B cell (primary cell): ENCODE data around the gene RASA4B. TPM values are rescaled to one million over a fixed set of nuclear protein-coding genes. Genes with fewer than 3 reads are reported as not detected.
A peak's percentile ranks its signal among the peaks of the same experiment; 100 is the strongest.
"Not testable (repeated sequence)": the region's sequence is repeated elsewhere in the genome, so short reads cannot be mapped to it uniquely, and the experiment has no call there.

ENCODE experiments used
- ATAC-seq: fragments of 200-7000 bp; cut with Tn5 transposase; one replicate; pipeline ENCODE4 v1.10.0; 2021; ENCODE audit warnings: low read depth, mild to moderate bottlenecking, moderate number of reproducible peaks, moderate library complexity
- CTCF ChIA-PET: fragments of 350-600 bp; sonication (Branson Sonifier 250); formaldehyde crosslinking; loops from one replicate; lab custom pipeline; 2021; ENCODE audit warnings: antibody characterized with exemption, inconsistent platforms; lab: Charles Lee
- POLR2A ChIA-PET: fragments of 350-600 bp; sonication (Branson Sonifier 250); formaldehyde crosslinking; loops from one replicate; lab custom pipeline; 2021; ENCODE audit warnings: antibody characterized with exemption; lab: Charles Lee
- DNase-seq: peaks from one replicate; pipeline ENCODE4 v3.0.0; 2013
- H2AFZ ChIP-seq: 2 replicates; pipeline ENCODE4 v1.6.1; 2012; ENCODE audit warnings: mild to moderate bottlenecking, low read depth, low read length; ENCODE audit not compliant: insufficient read depth, poor library complexity, severe bottlenecking
- H3K27ac ChIP-seq, 2 donors: 1 replicate in 1 of 2; 2 replicates in 1 of 2; pipeline ENCODE4 v1.5.1; 2012 to 2013; ENCODE audit warnings: low read length in 2 of 2, mild to moderate bottlenecking in 2 of 2, moderate library complexity in 1 of 2
- H3K27me3 ChIP-seq, 4 experiments: fragments of 200-600 bp in 1 of 4; sonication (generic) in 1 of 4; replicated peaks in 1 of 4; 1 replicate in 2 of 4; 2 replicates in 2 of 4; pipeline versions ENCODE4 v1.6.1 to v1.7.0; 2013 to 2016; ENCODE audit warnings: low read length in 3 of 4, mild to moderate bottlenecking in 2 of 4, mixed read lengths in 1 of 4, moderate library complexity in 1 of 4; ENCODE audit not compliant: insufficient read depth in 4 of 4, control insufficient read depth in 3 of 4; ENCODE audit errors: control extremely low read depth in 1 of 4
- H3K36me3 ChIP-seq, 2 experiments: replicated peaks in 1 of 2; 1 replicate in 1 of 2; 2 replicates in 1 of 2; pipeline versions ENCODE4 v1.6.1 to v1.7.1; 2013; ENCODE audit warnings: low read length in 1 of 2; ENCODE audit not compliant: insufficient read depth in 2 of 2, control insufficient read depth in 1 of 2; ENCODE audit errors: control extremely low read depth in 1 of 2, extremely low read depth in 1 of 2
- H3K4me1 ChIP-seq, 2 donors: fragments of 200-600 bp in 1 of 2; sonication (generic) in 1 of 2; 1 replicate in 1 of 2; 2 replicates in 1 of 2; pipeline versions ENCODE4 v1.5.1 to v1.6.1; 2013 to 2017; ENCODE audit warnings: low read length in 2 of 2; ENCODE audit not compliant: control insufficient read depth in 2 of 2, insufficient read depth in 2 of 2
- H3K4me2 ChIP-seq: replicated peaks from 2 replicates; pipeline ENCODE3; 2012; ENCODE audit warnings: mild to moderate bottlenecking, low read depth, low read length; ENCODE audit not compliant: poor library complexity, severe bottlenecking
- H3K4me3 ChIP-seq, 5 experiments: fragments of 200-600 bp in 1 of 5; sonication (generic) in 1 of 5; 1 replicate in 3 of 5; 2 replicates in 2 of 5; pipeline versions ENCODE4 v1.5.1 to v1.7.0; 2011 to 2016; ENCODE audit warnings: low read length in 4 of 5, mild to moderate bottlenecking in 4 of 5, low read depth in 2 of 5, control low read depth in 1 of 5, moderate library complexity in 1 of 5; ENCODE audit not compliant: insufficient read depth in 1 of 5; ENCODE audit errors: control extremely low read depth in 1 of 5, extremely low read depth in 1 of 5
- H3K79me2 ChIP-seq: fragments of 200-600 bp; sonication (generic); one replicate; pipeline ENCODE4 v1.6.0; 2016; ENCODE audit warnings: low read length; ENCODE audit not compliant: control insufficient read depth, insufficient read depth
- H3K9ac ChIP-seq: fragments of 200-600 bp; sonication (generic); 2 replicates; pipeline ENCODE4 v1.6.1; 2017; ENCODE audit warnings: mild to moderate bottlenecking, low read length, moderate library complexity
- H3K9me3 ChIP-seq, 3 donors: one replicate each; pipeline versions ENCODE4 v1.6.1 to v1.7.1; 2013; ENCODE audit warnings: low read length in 2 of 3; ENCODE audit not compliant: control insufficient read depth in 2 of 3, insufficient read depth in 1 of 3; ENCODE audit errors: control extremely low read depth in 1 of 3
- H4K20me1 ChIP-seq: 2 replicates; pipeline ENCODE4 v1.6.0; 2012; ENCODE audit warnings: mild to moderate bottlenecking, low read length; ENCODE audit not compliant: insufficient read depth, control insufficient read depth, poor library complexity, severe bottlenecking
- H3K27ac Mint-ChIP-seq: one replicate; pipeline ENCODE4 v1.8.0; 2021; ENCODE audit warnings: mixed read lengths
- H3K27me3 Mint-ChIP-seq: one replicate; pipeline ENCODE4 v1.8.0; 2021; ENCODE audit warnings: mixed read lengths
- H3K4me1 Mint-ChIP-seq: one replicate; pipeline ENCODE4 v1.8.0; 2021; ENCODE audit warnings: mixed read lengths
- H3K4me3 Mint-ChIP-seq: one replicate; pipeline ENCODE4 v1.8.0; 2021; ENCODE audit warnings: mixed read lengths
- H3K9me3 Mint-ChIP-seq: one replicate; pipeline ENCODE4 v1.8.0; 2022; ENCODE audit warnings: mixed read lengths; ENCODE audit not compliant: insufficient read depth
- WGBS: methylation state at CpG from one replicate; pipeline ENCODE4 v1.1.5; 2013; ENCODE audit warnings: missing lambda C conversion rate; ENCODE audit not compliant: insufficient coverage; 5-methylcytosine and 5-hydroxymethylcytosine counted together
- intact Hi-C: fragments of 100-400 bp; cut with micrococcal nuclease; formaldehyde crosslinking; loops from one replicate; pipeline ENCODE4 v1.10.0; 2022
- polyA plus RNA-seq: library from polyadenylated mRNA; depleted of rRNA; stranded (reverse); fragments of >200 nt; gene quantifications from 2 replicates; pipeline ENCODE4 v1.2.3, GENCODE V29; 2012
- total RNA-seq, 2 donors: library from RNA; stranded (reverse); fragments of 120-200 nt in 1 of 2; gene quantifications; 1 replicate in 1 of 2; 2 replicates in 1 of 2; pipeline versions ENCODE4 v1.2.3 to v1.2.4, GENCODE V29; 2013 to 2022

Gene RASA4B
- total and polyA plus RNA-seq, 2 donors (not counting 1 experiment from before 2014, with no cell fraction given), result 15.6 to 26.4 TPM

DNA sequence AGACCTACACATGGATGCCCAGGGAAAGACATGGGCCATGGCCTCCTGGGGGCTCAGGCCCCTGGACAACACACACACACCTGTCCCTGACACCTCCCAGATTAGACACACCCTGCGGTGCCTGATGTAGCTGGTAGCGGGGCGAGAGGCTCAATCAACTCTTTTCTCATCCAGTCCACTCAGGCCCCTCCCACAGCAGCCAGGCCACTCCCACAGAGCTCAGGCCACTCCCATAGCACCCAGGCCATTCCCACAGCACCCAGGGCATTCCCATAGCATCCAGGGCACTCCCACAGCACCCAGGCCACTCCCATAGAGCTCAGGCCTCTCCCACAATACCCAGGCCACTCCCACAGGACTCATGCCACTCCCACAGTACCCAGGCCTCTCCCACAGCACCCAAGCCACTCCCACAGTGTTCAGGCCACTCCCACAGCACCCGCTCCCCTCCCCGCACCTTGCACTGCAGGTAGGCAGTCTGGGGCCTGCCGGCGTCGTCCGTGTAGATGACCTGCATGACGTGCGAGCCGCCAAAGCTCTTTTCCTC is 27.0 kb downstream of the RASA4B start:
- H3K27me3 ChIP-seq, H4K20me1 ChIP-seq, CTCF ChIA-PET, H3K27me3 Mint-ChIP-seq, H3K4me3 Mint-ChIP-seq, H2AFZ ChIP-seq, H3K27ac Mint-ChIP-seq, H3K4me2 ChIP-seq, POLR2A ChIA-PET, H3K36me3 ChIP-seq, intact Hi-C loops, H3K4me1 ChIP-seq, H3K4me1 Mint-ChIP-seq, H3K79me2 ChIP-seq, H3K9me3 Mint-ChIP-seq, H3K27ac ChIP-seq, DNase-seq, H3K4me3 ChIP-seq, H3K9me3 ChIP-seq, H3K9ac ChIP-seq: not testable (repeated sequence)
- no CpG with 5 or more reads among the region's 12 CpGs for WGBS
- peak; percentile 31 for ATAC-seq

DNA sequence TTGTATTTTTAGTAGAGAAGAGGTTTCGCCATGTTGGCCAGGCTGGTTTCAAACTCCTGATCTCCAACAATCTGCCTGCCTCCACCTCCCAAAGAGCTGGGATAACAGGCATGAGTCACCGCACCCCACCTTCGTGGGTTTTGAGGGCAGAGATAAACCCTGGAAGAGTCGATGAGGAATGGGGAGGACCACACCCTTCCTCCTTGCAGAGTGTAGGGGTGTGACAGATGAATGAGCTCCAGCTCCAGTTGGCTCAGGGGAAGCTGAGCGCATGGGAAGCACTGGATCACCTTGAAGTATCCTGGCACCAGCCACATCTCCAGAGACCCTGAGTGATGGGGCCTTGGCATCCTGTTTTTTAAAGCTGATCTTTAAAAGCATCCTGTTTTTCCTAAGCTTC is 33.3 kb downstream of the RASA4B start:
- H3K27ac Mint-ChIP-seq, CTCF ChIA-PET, H2AFZ ChIP-seq, H4K20me1 ChIP-seq, ATAC-seq, H3K27me3 Mint-ChIP-seq, H3K4me1 ChIP-seq, intact Hi-C loops, H3K9ac ChIP-seq, H3K27me3 ChIP-seq, H3K79me2 ChIP-seq, H3K4me3 Mint-ChIP-seq, POLR2A ChIA-PET, H3K36me3 ChIP-seq, H3K27ac ChIP-seq, H3K4me1 Mint-ChIP-seq, H3K9me3 Mint-ChIP-seq, H3K9me3 ChIP-seq, DNase-seq, H3K4me3 ChIP-seq, H3K4me2 ChIP-seq: not testable (repeated sequence)
- WGBS, result no CpG with 5 or more reads among the region's 5 CpGs

DNA sequence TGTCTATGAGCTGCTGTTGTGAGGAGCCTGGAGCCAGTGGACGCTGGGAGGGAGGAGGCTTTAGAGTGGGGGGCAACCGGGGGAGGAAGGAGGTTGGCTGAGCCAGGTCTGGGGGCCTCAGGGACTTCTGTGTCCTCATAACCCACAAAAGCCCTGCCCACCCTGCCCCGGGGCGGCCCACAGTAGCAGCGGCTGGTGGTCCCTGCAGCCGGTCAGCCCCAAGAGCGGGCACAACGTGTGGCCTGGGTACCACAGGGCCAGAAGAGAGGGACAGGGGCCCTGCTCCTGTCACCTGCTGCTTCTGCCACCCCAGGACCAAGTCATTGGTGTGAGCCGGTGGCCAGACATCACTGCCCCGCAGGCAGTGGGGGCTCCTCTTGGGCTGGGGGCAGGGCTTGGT is 35.6 kb downstream of the RASA4B start:
- H3K4me1 Mint-ChIP-seq, H3K27ac Mint-ChIP-seq, intact Hi-C loops, H4K20me1 ChIP-seq, H3K9me3 Mint-ChIP-seq, H3K9me3 ChIP-seq, H3K9ac ChIP-seq, H3K27ac ChIP-seq, H3K79me2 ChIP-seq, ATAC-seq, H3K4me3 Mint-ChIP-seq, H3K4me3 ChIP-seq, H3K4me1 ChIP-seq, CTCF ChIA-PET, H3K27me3 ChIP-seq, H3K27me3 Mint-ChIP-seq, H3K36me3 ChIP-seq, POLR2A ChIA-PET, H3K4me2 ChIP-seq, DNase-seq, H2AFZ ChIP-seq: not testable (repeated sequence)
- WGBS, result no CpG with 5 or more reads among the region's 10 CpGs

DNA sequence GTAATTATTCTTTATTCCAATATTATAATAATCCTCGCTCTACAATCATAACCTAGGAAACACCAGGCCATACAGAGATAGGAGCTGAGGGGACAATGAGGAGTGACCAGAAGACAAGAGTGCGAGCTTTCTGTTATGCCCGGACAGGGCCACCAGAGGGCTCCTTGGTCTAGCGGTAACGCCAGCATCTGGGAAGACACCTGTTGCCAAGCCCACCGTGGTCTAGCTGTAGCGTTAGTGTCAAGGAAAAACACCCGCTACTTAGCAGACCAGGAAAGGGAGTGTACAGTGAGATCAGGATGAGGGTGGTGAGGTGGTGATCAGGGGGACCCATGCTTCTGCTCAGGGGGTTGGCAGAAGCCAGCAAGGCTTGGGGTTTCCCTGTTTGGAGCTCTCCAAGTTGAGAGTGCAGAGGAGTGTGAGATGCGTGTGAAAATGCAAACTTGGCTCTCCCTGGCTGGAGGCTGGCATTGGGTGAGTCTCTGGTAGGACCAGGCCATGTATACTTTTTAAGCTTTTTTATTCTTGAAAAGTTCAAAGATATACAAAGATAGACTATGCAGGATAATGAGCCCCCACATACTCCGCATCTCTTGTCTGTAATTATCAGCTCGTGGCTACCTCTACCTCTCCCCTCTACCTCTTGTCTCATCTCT is 37.5 kb downstream of the RASA4B start:
- H3K4me3 Mint-ChIP-seq, intact Hi-C loops: not testable (repeated sequence)

More for the DNA sequence above, 37.5 kb downstream of the RASA4B start:
- H3K79me2 ChIP-seq, H3K4me1 ChIP-seq, H3K9me3 ChIP-seq, H3K36me3 ChIP-seq, DNase-seq, H3K27ac ChIP-seq, H4K20me1 ChIP-seq, H3K9ac ChIP-seq, H3K4me1 Mint-ChIP-seq, H3K27ac Mint-ChIP-seq, H3K4me2 ChIP-seq, CTCF ChIA-PET, H3K4me3 ChIP-seq, H3K27me3 ChIP-seq, POLR2A ChIA-PET, H2AFZ ChIP-seq, H3K27me3 Mint-ChIP-seq, ATAC-seq, H3K9me3 Mint-ChIP-seq: not testable (repeated sequence)
- no CpG with 5 or more reads among the region's 11 CpGs for WGBS
